Endodermal cell (in vitro differentiated cells): ENCODE measurements around the gene RCAN2. TPM values are rescaled to one million over a fixed set of nuclear protein-coding genes. Genes with fewer than 3 reads are reported as not detected.
"Not testable (repeated sequence)": the region's sequence is repeated elsewhere in the genome, so short reads cannot be mapped to it uniquely, and the experiment has no call there.

Source experiments
- DNase-seq: peaks from one replicate; pipeline ENCODE4 v3.0.0-alpha.2; 2017
- H3K27ac ChIP-seq: 2 replicates; pipeline ENCODE4 v1.5.1; 2013; ENCODE audit warnings: mild to moderate bottlenecking, low read depth, low read length, moderate library complexity
- H3K27me3 ChIP-seq: 2 replicates; pipeline ENCODE4 v1.6.1; 2013; ENCODE audit warnings: mild to moderate bottlenecking, low read length, moderate library complexity; ENCODE audit not compliant: insufficient read depth, control insufficient read depth, poor library complexity, severe bottlenecking
- H3K36me3 ChIP-seq: 2 replicates; pipeline ENCODE4 v1.7.0; 2013; ENCODE audit warnings: mild to moderate bottlenecking, low read length, moderate library complexity; ENCODE audit not compliant: control insufficient read depth, insufficient read depth
- H3K4me1 ChIP-seq: one replicate; pipeline ENCODE4 v1.7.0; 2013; ENCODE audit warnings: low read length; ENCODE audit not compliant: control insufficient read depth, insufficient read depth
- H3K4me3 ChIP-seq: 2 replicates; pipeline ENCODE4 v1.5.1; 2013; ENCODE audit warnings: mild to moderate bottlenecking, low read length, moderate library complexity
- H3K9ac ChIP-seq: 2 replicates; pipeline ENCODE4 v1.6.1; 2013; ENCODE audit warnings: mild to moderate bottlenecking, low read length, moderate library complexity; ENCODE audit not compliant: poor library complexity, severe bottlenecking; ENCODE audit errors: extremely low read depth
- H3K9me3 ChIP-seq: 2 replicates; pipeline ENCODE4 v1.6.1; 2013; ENCODE audit warnings: mild to moderate bottlenecking, low read length, moderate library complexity; ENCODE audit not compliant: control insufficient read depth
- H3K27ac Mint-ChIP-seq: 2 replicates; pipeline ENCODE4 v1.8.0; 2020; ENCODE audit warnings: mixed read lengths
- H3K27me3 Mint-ChIP-seq: 2 replicates; pipeline ENCODE4 v1.8.0; 2021; ENCODE audit warnings: mild to moderate bottlenecking, mixed read lengths; ENCODE audit not compliant: insufficient read depth
- H3K36me3 Mint-ChIP-seq: 2 replicates; pipeline ENCODE4 v1.8.0; 2020; ENCODE audit warnings: low read depth, mixed read lengths
- H3K4me1 Mint-ChIP-seq: 2 replicates; pipeline ENCODE4 v1.8.0; 2020; ENCODE audit warnings: mixed read lengths
- H3K4me3 Mint-ChIP-seq: 2 replicates; pipeline ENCODE4 v1.8.0; 2020; ENCODE audit warnings: mild to moderate bottlenecking, moderate library complexity, mixed read lengths
- H3K9me3 Mint-ChIP-seq: 2 replicates; pipeline ENCODE4 v1.8.0; 2020; ENCODE audit warnings: mild to moderate bottlenecking, mixed read lengths
- CTCF ChIP-seq: fragments of 200-600 bp; sonication (generic); conservative IDR thresholded peaks from 2 replicates; pipeline ENCODE4 v1.5.0; 2021; ENCODE audit warnings: antibody characterized with exemption, mild to moderate bottlenecking
- WGBS, 2 experiments: methylation state at CpG; one replicate each; pipeline versions ENCODE4 v1.1.5 to v1.1.7; 2013; ENCODE audit warnings: missing lambda C conversion rate in 2 of 2, mixed read lengths in 1 of 2; ENCODE audit not compliant: insufficient coverage in 1 of 2, insufficient read length in 1 of 2; 5-methylcytosine and 5-hydroxymethylcytosine counted together
- total RNA-seq, 2 donors: library from RNA; stranded (reverse); fragmentation: NEBNext Ultra II Directional in 1 of 2; extraction: Animal tissue kit (Norgen Biotek cat#: 25700) in 1 of 2; gene quantifications; 2 replicates in 1 of 2; 3 replicates in 1 of 2; pipeline ENCODE4 v1.2.1, GENCODE V29; 2021

RCAN2 gene
- total RNA-seq, 2 donors from 2014 or later, result 15.7 to 16.7 TPM

GRCh38 chr6:46393161-46393939, 97.9 kb downstream of the RCAN2 start:
- Histone ChIP-seq H3K4me1 (no peaks in the 10 kb centered on the region), H3K27me3 (no peaks in the 10 kb centered on the region), H3K9me3 (no peaks in the 10 kb centered on the region), H3K9ac (no peak overlapping the region), H3K27ac (no peak overlapping the region), H3K4me3 (no peak overlapping the region), H3K36me3 (no peaks in the 10 kb centered on the region)
- H3K27me3 Mint-ChIP-seq, result no peaks in the 10 kb centered on the region
- H3K36me3 Mint-ChIP-seq, result no peaks in the 10 kb centered on the region
- H3K4me3 Mint-ChIP-seq, result no peak overlapping the region
- no peak for DNase-seq
- no peak for TF ChIP-seq CTCF
- 95 to 100% methylated on average over 1 of the region's 2 CpGs for WGBS, 2 experiments
- no peaks in the 10 kb centered on the region for H3K9me3 Mint-ChIP-seq
- no peak overlapping the region for H3K27ac Mint-ChIP-seq
- peaks cover 1% of the 10 kb centered on the region for H3K4me1 Mint-ChIP-seq

GRCh38 chr6:46392294-46392693, 99.0 kb downstream of the RCAN2 start:
- no peak for DNase-seq
- H3K4me1 ChIP-seq, result no peaks in the 10 kb centered on the region
- H3K4me3 ChIP-seq, result no peak overlapping the region
- Mint-ChIP-seq H3K36me3 (no peaks in the 10 kb centered on the region), H3K27ac (no peak overlapping the region), H3K4me3 (no peak overlapping the region), H3K27me3 (no peaks in the 10 kb centered on the region), H3K4me1 (peaks cover 1% of the 10 kb centered on the region), H3K9me3 (no peaks in the 10 kb centered on the region)
- no peak overlapping the region for H3K9ac ChIP-seq
- WGBS, 2 experiments, result 88 to 100% methylated on average over 1 of the region's 1 CpG
- TF ChIP-seq CTCF, result no peak
- no peak overlapping the region for H3K27ac ChIP-seq
- H3K36me3 ChIP-seq, result no peaks in the 10 kb centered on the region
- no peaks in the 10 kb centered on the region for H3K27me3 ChIP-seq
- no peaks in the 10 kb centered on the region for H3K9me3 ChIP-seq

GRCh38 chr6:46390153-46390876, 100.9 kb downstream of the RCAN2 start:
- Mint-ChIP-seq H3K4me1 (peaks cover 1% of the 10 kb centered on the region), H3K4me3 (no peak overlapping the region), H3K27me3 (no peaks in the 10 kb centered on the region), H3K9me3 (peaks cover 5% of the 10 kb centered on the region), H3K27ac (no peak overlapping the region), H3K36me3 (no peaks in the 10 kb centered on the region)
- TF ChIP-seq CTCF, result no peak
- 90 to 97% methylated on average over 3 of the region's 4 CpGs for WGBS, 2 experiments
- no peak for DNase-seq
- no peaks in the 10 kb centered on the region for H3K36me3 ChIP-seq
- H3K27me3 ChIP-seq, result no peaks in the 10 kb centered on the region
- H3K9me3 ChIP-seq, result no peaks in the 10 kb centered on the region
- no peak overlapping the region for H3K4me3 ChIP-seq
- no peak overlapping the region for H3K9ac ChIP-seq
- H3K4me1 ChIP-seq, result no peaks in the 10 kb centered on the region
- H3K27ac ChIP-seq, result no peak overlapping the region

- not testable (repeated sequence) for H3K9me3 ChIP-seq, H3K27me3 Mint-ChIP-seq, H3K27ac ChIP-seq, H3K4me3 Mint-ChIP-seq, DNase-seq, H3K9me3 Mint-ChIP-seq, H3K27me3 ChIP-seq, H3K36me3 Mint-ChIP-seq, H3K4me3 ChIP-seq, H3K9ac ChIP-seq, H3K4me1 ChIP-seq, H3K36me3 ChIP-seq, H3K4me1 Mint-ChIP-seq, H3K27ac Mint-ChIP-seq
- 91% methylated on average over 4 of the region's 5 CpGs; no CpG with 5 or more reads in 1 of the 2 experiments for WGBS, 2 experiments
Observed at GRCh38 chr6:46387728-46388127, 103.5 kb downstream of the RCAN2 start.
